Hematopoietic multipotent progenitor cell treated with erythropoietin and hydrocortisone succinate and interleukin-3 and kit ligand, for 15 days (in vitro differentiated cells): ENCODE data around the gene KRT74.
A peak's percentile ranks its signal among the peaks of the same experiment; 100 is the strongest.

ENCODE experiments used
- DNase-seq: peaks from one replicate; pipeline ENCODE4 v3.0.0-alpha.2; 2015; ENCODE audit warnings: low spot score

The KRT74 gene

DNA sequence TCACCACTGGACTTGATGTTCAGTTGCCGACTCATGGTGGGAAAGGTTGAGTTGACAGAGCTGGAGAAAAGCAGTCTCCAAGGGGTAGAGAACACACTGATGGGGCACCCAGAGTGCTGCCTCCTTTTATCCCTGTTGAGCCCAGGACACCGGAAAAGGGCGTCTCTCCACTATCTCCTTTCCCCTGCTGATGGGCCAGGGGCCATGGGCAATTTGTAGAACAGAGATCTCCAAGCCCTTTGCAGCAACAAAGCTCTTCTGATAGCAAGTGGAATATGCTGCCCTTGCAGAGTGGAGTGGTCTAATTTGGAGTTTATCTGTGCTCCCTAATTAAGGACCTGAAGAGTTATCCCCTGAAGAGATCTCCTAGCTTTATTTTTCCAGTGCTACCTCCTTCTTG is at the start of gene KRT74:
KRT74 (minus strand) TSS at position 101 of the 400 bp plus-strand sequence; CDS start at position 35, 66 bp downstream.
- no peak for DNase-seq

GRCh38 chr12:52622349-52622748 is 48.7 kb upstream of the KRT74 start:
- no peak for DNase-seq

- no peak for DNase-seq
Observed at GRCh38 chr12:52618866-52619265, 45.2 kb upstream of the KRT74 start.

DNA sequence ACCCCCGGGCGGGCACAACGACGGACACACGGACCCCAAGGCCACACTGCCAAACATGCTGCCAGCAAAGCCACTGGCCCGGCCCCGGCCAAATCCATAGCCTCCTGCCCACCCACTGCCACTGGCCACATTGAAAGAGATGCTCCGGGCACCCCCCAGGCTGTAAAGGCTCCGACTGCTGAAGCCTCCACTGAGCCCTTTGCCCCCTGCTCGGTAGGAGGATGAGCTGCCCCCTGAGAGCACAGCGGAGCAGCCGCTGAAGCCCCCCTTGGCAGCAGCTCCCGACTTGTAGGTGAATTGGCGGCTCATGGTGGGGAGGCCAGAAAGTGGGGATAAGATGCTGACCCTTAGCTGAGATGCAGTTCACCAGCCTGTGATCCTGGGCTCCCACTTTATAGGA is 44.6 kb upstream of the KRT74 start, which contains the start of gene KRT73:
KRT73 (minus strand) TSS at position 344 of the 400 bp plus-strand sequence; CDS start at position 309, 35 bp downstream.
- no peak for DNase-seq

DNA sequence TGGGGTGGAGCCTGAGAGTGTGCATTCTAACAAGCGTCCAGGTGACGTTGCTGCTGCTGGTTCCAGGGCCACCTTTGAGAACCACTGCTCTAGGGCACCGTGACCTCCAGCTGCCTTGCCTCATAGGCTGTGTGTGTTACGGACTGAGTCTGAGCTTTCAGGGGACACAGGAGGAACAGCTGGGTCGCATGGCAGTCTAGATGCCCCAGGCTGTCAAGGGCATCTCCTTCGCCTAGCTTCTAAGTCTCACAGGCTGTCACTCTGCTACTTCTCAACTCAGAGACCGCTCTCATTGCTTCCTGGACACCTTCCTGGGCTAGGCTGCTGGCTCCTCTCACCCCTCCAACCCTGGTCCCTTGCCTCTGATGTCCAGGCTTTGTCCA is 43.8 kb upstream of the KRT74 start:
- no peak for DNase-seq

DNA sequence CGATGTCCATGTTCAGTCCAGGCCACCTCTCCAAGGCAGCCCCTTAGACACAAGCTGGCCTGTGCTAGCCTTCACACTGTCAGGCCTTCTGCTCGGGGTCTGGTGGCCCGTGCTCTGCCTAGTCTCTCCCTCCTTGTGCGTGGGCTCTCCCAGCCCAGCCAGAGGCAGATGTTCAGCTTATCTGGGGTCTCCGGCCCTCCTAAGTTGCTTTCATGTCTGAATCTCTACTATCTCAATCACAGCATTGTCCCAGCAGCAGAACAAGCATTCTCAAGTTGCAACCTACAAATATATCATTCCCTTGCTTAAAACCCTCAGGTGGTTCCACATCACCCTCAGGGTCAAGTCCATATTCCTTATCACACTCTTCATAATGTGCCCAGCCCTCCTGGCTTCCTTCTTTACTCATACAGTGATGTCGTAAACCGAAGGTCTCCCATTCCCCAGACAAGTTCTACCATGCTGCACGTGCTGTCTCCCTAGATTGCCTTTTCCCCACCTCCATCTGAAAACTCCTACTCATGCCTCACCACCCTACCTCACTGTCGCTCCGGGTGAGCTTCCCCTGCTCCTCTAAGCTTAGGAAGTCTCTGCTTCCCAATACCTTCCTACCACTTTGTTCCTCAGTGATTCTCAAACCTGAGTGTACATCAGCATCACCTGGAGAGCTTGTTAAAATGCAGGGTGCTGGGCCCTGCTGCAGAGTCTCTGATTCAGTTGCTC is 43.2 kb upstream of the KRT74 start:
- no peak for DNase-seq

DNA sequence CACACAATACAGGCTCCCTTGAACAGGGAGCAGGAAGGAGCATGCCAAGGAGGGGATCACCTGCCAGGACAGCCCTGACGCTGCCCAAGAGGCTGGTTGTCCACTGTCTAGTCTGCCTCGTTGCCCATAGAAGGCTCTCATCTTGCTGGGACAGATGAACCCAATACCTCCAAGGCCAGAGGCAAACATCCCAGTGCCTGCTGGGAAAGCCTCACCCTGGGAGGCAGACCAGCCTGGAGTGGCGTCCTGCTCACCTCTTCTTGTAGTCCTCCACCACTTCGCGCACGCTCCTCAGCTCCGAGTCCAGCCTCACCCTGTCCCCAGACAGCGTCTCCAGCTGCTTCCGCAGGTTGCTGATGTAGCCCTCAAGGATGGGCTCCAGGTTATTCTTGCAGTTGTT is 42.3 kb upstream of the KRT74 start:
- DNase-seq = no peak

GRCh38 chr12:52615208-52615868 is 41.7 kb upstream of the KRT74 start:
- DNase-seq = no peak

GRCh38 chr12:52614381-52615207 is 41.0 kb upstream of the KRT74 start:
- no peak for DNase-seq

DNA sequence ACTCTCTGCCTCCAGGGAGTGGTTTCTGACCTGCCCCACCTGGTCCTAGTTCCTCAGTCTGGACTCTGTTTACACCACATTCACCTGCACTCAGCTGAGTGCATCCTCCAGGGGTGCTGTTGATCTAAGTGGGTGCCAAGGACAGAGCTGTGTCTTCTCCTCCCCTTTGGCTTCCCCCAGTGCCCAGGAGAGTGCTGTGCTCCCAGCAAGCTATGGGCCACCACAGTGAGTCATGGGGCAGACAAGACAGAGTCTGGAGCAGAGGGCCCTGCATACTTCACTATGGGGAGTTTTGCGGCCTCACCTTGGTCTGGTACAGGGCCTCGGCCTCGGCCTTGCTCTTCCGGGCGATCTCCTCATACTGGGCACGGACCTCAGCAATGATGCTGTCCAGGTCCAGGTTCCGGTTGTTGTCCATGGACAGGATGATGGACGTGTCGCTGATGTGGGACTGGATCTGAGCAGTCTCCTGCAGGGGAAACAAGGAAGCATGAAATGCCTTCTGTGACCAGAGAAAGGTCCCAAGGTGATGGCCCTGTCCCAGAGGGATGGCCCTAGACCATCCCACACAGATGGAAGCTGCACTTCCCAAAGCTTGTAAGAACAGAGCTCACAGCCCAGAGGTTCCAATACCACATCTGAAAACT is 39.9 kb upstream of the KRT74 start:
- DNase-seq = peak; percentile 14

GRCh38 chr12:52612431-52613383 is 39.1 kb upstream of the KRT74 start:
- DNase-seq = no peak

- no peak for DNase-seq
Observed at GRCh38 chr12:52611080-52611468, 37.4 kb upstream of the KRT74 start.

- DNase-seq = no peak
Observed at GRCh38 chr12:52608826-52609630, 35.4 kb upstream of the KRT74 start.

- DNase-seq = no peak
Observed at GRCh38 chr12:52608161-52608560, 34.5 kb upstream of the KRT74 start.

- DNase-seq = no peak
Observed at GRCh38 chr12:52607314-52607713, 33.7 kb upstream of the KRT74 start.

DNA sequence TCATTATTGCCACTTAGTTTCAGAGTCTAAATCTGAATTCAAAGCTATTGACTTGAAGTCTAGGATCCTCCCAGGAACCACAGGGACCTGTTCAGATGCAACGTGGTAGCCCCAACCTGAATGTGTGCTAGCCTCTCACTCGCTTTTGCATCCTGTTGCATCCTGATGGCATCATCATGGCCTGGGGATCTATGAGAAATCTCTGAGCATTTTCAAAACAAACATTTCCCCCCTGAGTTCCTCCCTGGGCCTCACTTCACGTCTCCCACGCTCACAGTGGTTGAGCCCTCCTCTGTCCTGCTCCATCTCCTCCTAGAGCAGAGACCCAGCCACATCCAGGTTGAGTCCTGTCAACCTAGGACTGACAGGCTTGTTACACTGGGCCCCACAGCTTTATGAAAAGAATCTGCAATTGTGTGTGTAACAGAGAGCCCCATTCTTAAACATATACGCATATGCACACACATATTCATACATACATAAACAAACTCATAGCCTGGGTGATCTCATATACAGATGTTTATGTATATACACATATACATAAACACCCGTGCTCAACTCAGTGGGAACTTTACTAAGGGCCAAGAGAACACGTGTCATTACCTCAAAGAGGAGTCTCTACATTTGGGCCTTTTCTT is 33.1 kb upstream of the KRT74 start:
- no peak for DNase-seq

GRCh38 chr12:52606096-52606495 is 32.5 kb upstream of the KRT74 start:
- no peak for DNase-seq

GRCh38 chr12:52605542-52605941 is 31.9 kb upstream of the KRT74 start:
- no peak for DNase-seq

GRCh38 chr12:52604859-52605258 is 31.2 kb upstream of the KRT74 start:
- no peak for DNase-seq

DNA sequence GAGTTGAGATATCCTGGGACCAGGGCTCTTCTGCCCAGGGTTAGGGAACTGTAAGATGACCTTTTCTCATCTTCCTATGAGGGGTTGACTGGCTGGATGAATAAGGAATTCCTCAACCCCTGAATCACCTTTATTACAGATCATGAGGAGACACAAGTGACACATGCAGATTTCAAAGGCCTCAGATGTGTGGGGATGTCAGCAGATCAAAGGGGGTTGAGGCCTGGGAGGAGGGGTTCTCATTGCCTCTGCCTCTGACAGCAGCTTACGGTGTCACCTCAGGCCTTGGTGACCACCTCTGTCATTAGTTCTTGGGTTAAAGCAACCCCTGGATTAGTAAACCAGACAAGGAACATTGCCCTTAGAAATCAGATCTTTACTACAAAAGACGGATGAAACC is 29.7 kb upstream of the KRT74 start:
- no peak for DNase-seq
